ENCODE data around the gene HSD11B2.

HSD11B2 gene

GRCh38 chr16:67481561-67482232 is 50.8 kb downstream of the HSD11B2 start:
- no peaks in the 10 kb centered on the region for H3K27me3 Mint-ChIP-seq
- peak overlapping the region; percentile 99 to 100 for H3K4me3 Mint-ChIP-seq
- peak; percentile 2 for ATAC-seq (replicated peaks)
- peak overlapping the region; percentile 100 for H3K27ac Mint-ChIP-seq
- DNase-seq, result peak in 1 of 3 experiments; percentile 34
- H3K36me3 Mint-ChIP-seq (ENCODE audit: insufficient read depth), result peaks cover 43% of the 10 kb centered on the region
- no peaks in the 10 kb centered on the region for H3K9me3 Mint-ChIP-seq
- peaks cover 32 to 36% of the 10 kb centered on the region in 2 donors for H3K4me1 Mint-ChIP-seq (ENCODE audit: low read depth in 2 of 2)

- DNase-seq, result no peak
- no peak for ATAC-seq (replicated peaks)
- no peaks in the 10 kb centered on the region for H3K9me3 Mint-ChIP-seq
- H3K4me1 Mint-ChIP-seq (ENCODE audit: low read depth in 2 of 2), result peaks cover 32% of the 10 kb centered on the region in 2 donors
- H3K36me3 Mint-ChIP-seq (ENCODE audit: insufficient read depth), result peaks cover 44% of the 10 kb centered on the region
- H3K27me3 Mint-ChIP-seq, result no peaks in the 10 kb centered on the region
- peak overlapping the region; percentile 100 for H3K27ac Mint-ChIP-seq
- peak overlapping the region; percentile 99 to 100 for H3K4me3 Mint-ChIP-seq
These were observed 51.5 kb downstream of the HSD11B2 start for GRCh38 chr16:67482233-67482924.

GRCh38 chr16:67483150-67483549 is 52.2 kb downstream of the HSD11B2 start, which contains the start of gene AGRP:
Gene AGRP, minus strand, starts transcription at chr16:67483547. Its CDS starts 149 bp downstream, at chr16:67483398.
- peaks cover 44% of the 10 kb centered on the region for H3K36me3 Mint-ChIP-seq (ENCODE audit: insufficient read depth)
- peaks cover 25 to 26% of the 10 kb centered on the region in 2 donors for H3K4me1 Mint-ChIP-seq (ENCODE audit: low read depth in 2 of 2)
- DNase-seq (no peak), ATAC-seq (replicated peaks) (no peak)
- H3K27me3 Mint-ChIP-seq, result no peaks in the 10 kb centered on the region
- H3K9me3 Mint-ChIP-seq, result no peaks in the 10 kb centered on the region
- peak within 1 kb of the TSS; percentile 99 to 100 for H3K4me3 Mint-ChIP-seq
- peak within 1 kb of the TSS; percentile 100 for H3K27ac Mint-ChIP-seq

GRCh38 chr16:67483731-67484525 is 53.0 kb downstream of the HSD11B2 start:
- no peak overlapping the region for H3K4me3 Mint-ChIP-seq

GRCh38 chr16:67486805-67487204 is 55.9 kb downstream of the HSD11B2 start:
- Mint-ChIP-seq H3K36me3 (ENCODE audit: insufficient read depth) (peaks cover 32% of the 10 kb centered on the region), H3K9me3 (no peaks in the 10 kb centered on the region), H3K4me3 (no peak overlapping the region), H3K27me3 (no peaks in the 10 kb centered on the region), H3K4me1 (ENCODE audit: low read depth in 2 of 2) (peaks cover 10 to 14% of the 10 kb centered on the region in 2 donors), H3K27ac (peak overlapping the region; percentile 13 to 80)
- DNase-seq, result no peak
- no peak for ATAC-seq (replicated peaks)

More at GRCh38 chr16:67483731-67484525, 53.0 kb downstream of the HSD11B2 start:
- H3K27ac Mint-ChIP-seq, result no peak overlapping the region
- no peaks in the 10 kb centered on the region for H3K9me3 Mint-ChIP-seq
- peaks cover 47% of the 10 kb centered on the region for H3K36me3 Mint-ChIP-seq (ENCODE audit: insufficient read depth)
- peaks cover 19 to 23% of the 10 kb centered on the region in 2 donors for H3K4me1 Mint-ChIP-seq (ENCODE audit: low read depth in 2 of 2)
- H3K27me3 Mint-ChIP-seq, result no peaks in the 10 kb centered on the region
- no peak for DNase-seq
- no peak for ATAC-seq (replicated peaks)

All from effector memory CD8-positive, alpha-beta T cell (primary cell).